Limb (tissue), 2 donors: ENCODE results near the gene TARS3.

Experiments used
- DNase-seq, 2 donors: peaks; one replicate each; pipeline ENCODE4 v3.0.0-alpha.2; 2016; ENCODE audit errors: extremely low spot score in 2 of 2

The TARS3 gene

GRCh38 chr15:101623367-101624304 lies 100.6 kb downstream of the TARS3 start:
- no peak for DNase-seq

GRCh38 chr15:101621961-101622360 lies 102.3 kb downstream of the TARS3 start:
- no peak for DNase-seq

- no peak for DNase-seq
Measured at GRCh38 chr15:101620671-101621070, 103.6 kb downstream of the TARS3 start.

- no peak for DNase-seq
Measured at GRCh38 chr15:101619615-101619865, 104.7 kb downstream of the TARS3 start.

GRCh38 chr15:101618851-101619614 lies 105.2 kb downstream of the TARS3 start:
- DNase-seq, result no peak

GRCh38 chr15:101618076-101618475 lies 106.2 kb downstream of the TARS3 start:
- DNase-seq, result no peak

- no peak for DNase-seq
Measured at GRCh38 chr15:101617390-101617965, 106.8 kb downstream of the TARS3 start.

GRCh38 chr15:101615986-101616848 lies 108.1 kb downstream of the TARS3 start:
- peak; percentile 60 to 67 for DNase-seq

- DNase-seq, result no peak
Measured at GRCh38 chr15:101615414-101615985, 108.8 kb downstream of the TARS3 start.

GRCh38 chr15:101614761-101615160 lies 109.5 kb downstream of the TARS3 start:
- DNase-seq, result no peak

- DNase-seq, result no peak
Measured at GRCh38 chr15:101614001-101614585, 110.2 kb downstream of the TARS3 start.

- DNase-seq, result peak; percentile 53 to 77
Measured at GRCh38 chr15:101613130-101614000, 110.9 kb downstream of the TARS3 start.

- DNase-seq, result no peak
Measured at GRCh38 chr15:101612676-101613075, 111.6 kb downstream of the TARS3 start.

- DNase-seq, result no peak
Measured at GRCh38 chr15:101611580-101612299, 112.5 kb downstream of the TARS3 start.

- no peak for DNase-seq
Measured at GRCh38 chr15:101611007-101611406, 113.3 kb downstream of the TARS3 start.

- DNase-seq, result no peak
Measured at GRCh38 chr15:101610611-101611000, 113.7 kb downstream of the TARS3 start.

GRCh38 chr15:101609742-101610610 lies 114.3 kb downstream of the TARS3 start:
- no peak for DNase-seq

GRCh38 chr15:101608201-101608600 lies 116.1 kb downstream of the TARS3 start:
- no peak for DNase-seq
